Kidney (tissue), 14 donors: ENCODE results near the gene DUSP22. TPM values are rescaled to one million over a fixed set of nuclear protein-coding genes. Genes with fewer than 3 reads are reported as not detected.

Source experiments
- DNase-seq, 5 donors: peaks; one replicate each; pipeline ENCODE4 v3.0.0-alpha.2; 2013 to 2020
- FAIRE-seq: peaks from 2 replicates; lab custom pipeline; 2012; peaks lifted over from hg19 to GRCh38; lab: Jason Lieb, UNC
- H3K27ac ChIP-seq, 2 donors: one replicate each; pipeline ENCODE4 v1.7.0; 2013; ENCODE audit warnings: low read depth in 2 of 2, low read length in 2 of 2, inconsistent platforms in 1 of 2
- H3K27me3 ChIP-seq: one replicate; pipeline ENCODE4 v1.7.1; 2013; ENCODE audit warnings: low read length, inconsistent platforms; ENCODE audit not compliant: control insufficient read depth, insufficient read depth
- H3K36me3 ChIP-seq, 3 donors: one replicate each; pipeline versions ENCODE4 v1.7.0 to v1.7.1; 2013; ENCODE audit warnings: low read length in 3 of 3, control low read depth in 1 of 3, inconsistent platforms in 1 of 3; ENCODE audit not compliant: insufficient read depth in 3 of 3, control insufficient read depth in 2 of 3
- H3K4me1 ChIP-seq, 3 donors: one replicate each; pipeline versions ENCODE4 v1.7.0 to v1.7.1; 2013; ENCODE audit warnings: low read length in 3 of 3, inconsistent platforms in 1 of 3, low read depth in 1 of 3; ENCODE audit not compliant: control insufficient read depth in 2 of 3, insufficient read depth in 2 of 3
- H3K4me3 ChIP-seq, 3 donors: one replicate each; pipeline versions ENCODE4 v1.7.0 to v1.8.1; 2013; ENCODE audit warnings: low read length in 3 of 3, control low read depth in 1 of 3, inconsistent platforms in 1 of 3
- H3K9ac ChIP-seq, 3 donors: one replicate each; pipeline versions ENCODE4 v1.7.0 to v1.7.1; 2013; ENCODE audit warnings: low read length in 3 of 3, control low read depth in 1 of 3, inconsistent platforms in 1 of 3
- H3K9me3 ChIP-seq, 3 donors: one replicate each; pipeline versions ENCODE4 v1.7.0 to v1.7.1; 2013; ENCODE audit warnings: low read length in 3 of 3, control low read depth in 1 of 3, inconsistent platforms in 1 of 3; ENCODE audit not compliant: control insufficient read depth in 2 of 3, insufficient read depth in 1 of 3
- intact Hi-C: fragments of 100-400 bp; cut with DNase I; formaldehyde crosslinking; loops from one replicate; pipeline ENCODE4 v1.11.1; 2022
- polyA plus RNA-seq: library from polyadenylated mRNA; stranded (reverse); fragments of 350-450 nt; fragmentation: Illumina TruSeq; extraction: RNeasy Lipid Tissue Mini Kit (QIAGEN cat#74804); gene quantifications from one replicate; pipeline ENCODE4 v1.2.3, GENCODE V29; 2014; ENCODE audit warnings: low read depth, low replicate concordance; ENCODE audit not compliant: insufficient read depth
- total RNA-seq: library from RNA; stranded (reverse); fragmentation: NEBNext Ultra II Directional; extraction: Animal tissue kit (Norgen Biotek cat#: 25700); gene quantifications from one replicate; pipeline ENCODE4 v1.2.1, GENCODE V29; 2021
- TF ChIP-seq, protein P1 (sequence below): IDR thresholded peaks from 3 replicates; pipeline ENCODE4 v1.5.1; 2012; ENCODE audit warnings: mild to moderate bottlenecking, moderate library complexity, borderline replicate concordance; ENCODE audit not compliant: insufficient read depth; ENCODE audit errors: extremely low read depth
- donor health status: control.
- donor health status: control.
- donor health status: control.
- donor health status: control.
- donor health status: control.
- donor health status: DM: yes; HTN: yes; CAD: no.
- donor health status: Normal renal cell carcinoma (clear cell type).

The DUSP22 gene
- total and polyA plus RNA-seq, 2 donors from 2014 or later: 24.0 to 60.7 TPM

- no peak for FAIRE-seq
- intact Hi-C loops: no loop called here
Observed at GRCh38 chr6:250676-251075, 41.6 kb upstream of the DUSP22 start.

GRCh38 chr6:251920-252319, 40.4 kb upstream of the DUSP22 start:
- intact Hi-C loops: no loop called here

More at GRCh38 chr6:250676-251075, 41.6 kb upstream of the DUSP22 start:
- TF ChIP-seq, protein P1, sequence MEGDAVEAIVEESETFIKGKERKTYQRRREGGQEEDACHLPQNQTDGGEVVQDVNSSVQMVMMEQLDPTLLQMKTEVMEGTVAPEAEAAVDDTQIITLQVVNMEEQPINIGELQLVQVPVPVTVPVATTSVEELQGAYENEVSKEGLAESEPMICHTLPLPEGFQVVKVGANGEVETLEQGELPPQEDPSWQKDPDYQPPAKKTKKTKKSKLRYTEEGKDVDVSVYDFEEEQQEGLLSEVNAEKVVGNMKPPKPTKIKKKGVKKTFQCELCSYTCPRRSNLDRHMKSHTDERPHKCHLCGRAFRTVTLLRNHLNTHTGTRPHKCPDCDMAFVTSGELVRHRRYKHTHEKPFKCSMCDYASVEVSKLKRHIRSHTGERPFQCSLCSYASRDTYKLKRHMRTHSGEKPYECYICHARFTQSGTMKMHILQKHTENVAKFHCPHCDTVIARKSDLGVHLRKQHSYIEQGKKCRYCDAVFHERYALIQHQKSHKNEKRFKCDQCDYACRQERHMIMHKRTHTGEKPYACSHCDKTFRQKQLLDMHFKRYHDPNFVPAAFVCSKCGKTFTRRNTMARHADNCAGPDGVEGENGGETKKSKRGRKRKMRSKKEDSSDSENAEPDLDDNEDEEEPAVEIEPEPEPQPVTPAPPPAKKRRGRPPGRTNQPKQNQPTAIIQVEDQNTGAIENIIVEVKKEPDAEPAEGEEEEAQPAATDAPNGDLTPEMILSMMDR: no peak
- no peaks in the 10 kb centered on the region for H3K36me3 ChIP-seq
- H3K9ac ChIP-seq: no peak overlapping the region
- H3K4me3 ChIP-seq: no peak overlapping the region
- H3K4me1 ChIP-seq: no peaks in the 10 kb centered on the region
- DNase-seq: no peak
- H3K9me3 ChIP-seq: no peaks in the 10 kb centered on the region
- no peaks in the 10 kb centered on the region for H3K27me3 ChIP-seq
- no peak overlapping the region for H3K27ac ChIP-seq

GRCh38 chr6:252775-253535, 39.3 kb upstream of the DUSP22 start:
- FAIRE-seq: no peak
- intact Hi-C loops: no loop called here

More at GRCh38 chr6:251920-252319, 40.4 kb upstream of the DUSP22 start:
- no peaks in the 10 kb centered on the region for H3K36me3 ChIP-seq
- no peak overlapping the region for H3K9ac ChIP-seq
- TF ChIP-seq, protein P1: no peak
- DNase-seq: no peak
- FAIRE-seq: no peak
- no peaks in the 10 kb centered on the region for H3K4me1 ChIP-seq
- no peak overlapping the region for H3K27ac ChIP-seq
- no peak overlapping the region for H3K4me3 ChIP-seq
- H3K9me3 ChIP-seq: no peaks in the 10 kb centered on the region
- H3K27me3 ChIP-seq: no peaks in the 10 kb centered on the region

More at GRCh38 chr6:252775-253535, 39.3 kb upstream of the DUSP22 start:
- Histone ChIP-seq H3K9me3 (no peaks in the 10 kb centered on the region), H3K9ac (no peak overlapping the region), H3K4me3 (no peak overlapping the region), H3K27ac (no peak overlapping the region), H3K36me3 (no peaks in the 10 kb centered on the region), H3K4me1 (no peaks in the 10 kb centered on the region), H3K27me3 (no peaks in the 10 kb centered on the region)
- no peak for DNase-seq
- TF ChIP-seq, protein P1: no peak
